Stimulated activated CD8-positive, alpha-beta memory T cell treated with anti-CD3 and anti-CD28 coated beads, Interleukin-12 subunit alpha, Interleukin-12 subunit beta, amount 100 ng/mL, for 4 hours (primary cell): ENCODE results near the gene SEC16B.

ENCODE experiments used
- DNase-seq: peaks from one replicate; pipeline ENCODE4 v3.0.0-alpha.2; 2020; ENCODE audit warnings: low read depth

Gene SEC16B

DNA sequence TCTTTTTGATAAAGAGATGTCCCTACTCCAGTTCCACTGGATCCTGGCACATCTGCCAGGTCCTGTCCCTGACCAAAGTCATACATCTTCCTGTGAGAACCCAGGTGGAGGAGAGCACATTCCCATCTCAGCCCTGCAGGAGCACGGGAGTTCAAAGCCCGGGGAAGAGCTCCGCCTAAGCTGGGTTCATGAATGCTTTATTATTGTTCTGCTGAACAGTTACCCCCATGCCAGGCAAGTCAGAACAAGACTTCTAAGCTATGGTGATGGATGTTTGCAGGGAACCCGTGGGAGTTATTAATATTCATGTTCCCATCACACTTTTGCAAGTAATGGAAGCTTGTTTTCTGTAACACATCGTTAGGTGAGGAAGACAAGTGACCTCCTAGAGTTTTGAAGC lies 62.9 kb downstream of the SEC16B start:
- DNase-seq = no peak

DNA sequence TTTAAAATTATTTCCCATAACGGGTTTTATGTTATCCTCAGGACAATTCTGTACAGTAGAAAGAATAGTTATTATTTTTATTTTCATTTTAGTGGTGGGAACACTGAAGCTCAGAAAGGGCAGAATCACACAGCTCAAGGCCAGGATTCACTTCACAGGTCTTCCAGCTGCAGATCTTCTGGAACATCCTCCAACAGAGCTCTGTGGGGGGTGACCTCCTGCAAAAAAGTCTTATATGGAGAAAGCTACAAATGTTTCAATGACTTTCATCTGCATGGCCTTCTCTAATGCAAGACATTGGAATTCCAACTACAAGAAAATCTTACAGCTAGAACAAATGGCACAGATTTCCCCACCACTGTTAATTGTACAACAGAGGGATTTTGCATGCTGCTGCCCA lies 64.2 kb downstream of the SEC16B start:
- no peak for DNase-seq

GRCh38 chr1:177902266-177902665 lies 67.6 kb downstream of the SEC16B start:
- no peak for DNase-seq

DNA sequence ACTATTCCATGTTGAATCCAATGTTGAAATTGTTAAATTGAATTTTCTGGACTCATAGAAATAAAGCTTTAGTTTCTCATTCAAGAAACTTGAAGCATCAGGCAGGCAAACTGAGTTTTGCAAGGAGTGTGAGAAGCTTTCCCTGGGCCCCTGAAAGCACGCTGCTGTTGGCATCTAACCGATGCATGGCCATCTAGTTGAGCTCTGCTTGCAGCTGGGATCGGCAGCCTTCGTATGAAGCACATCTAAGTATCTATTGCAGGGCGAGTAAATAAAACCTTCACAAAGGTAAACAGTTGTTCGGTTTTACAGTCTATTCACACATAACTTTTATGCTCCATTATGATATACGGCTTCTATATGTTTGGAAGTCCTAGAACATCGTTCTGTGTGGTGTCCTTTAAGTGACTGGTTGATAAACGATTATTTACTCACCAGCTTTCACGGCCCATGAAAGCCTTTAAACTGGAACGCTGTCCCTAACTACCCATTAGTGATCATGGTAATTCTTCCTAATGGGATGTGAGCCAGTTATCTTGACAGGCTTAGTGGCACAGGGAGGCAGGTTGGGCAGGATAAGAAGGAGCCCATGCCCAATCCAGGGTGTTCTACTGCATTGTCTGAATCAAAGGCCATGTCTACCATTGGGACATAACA lies 71.7 kb downstream of the SEC16B start:
- DNase-seq = no peak

DNA sequence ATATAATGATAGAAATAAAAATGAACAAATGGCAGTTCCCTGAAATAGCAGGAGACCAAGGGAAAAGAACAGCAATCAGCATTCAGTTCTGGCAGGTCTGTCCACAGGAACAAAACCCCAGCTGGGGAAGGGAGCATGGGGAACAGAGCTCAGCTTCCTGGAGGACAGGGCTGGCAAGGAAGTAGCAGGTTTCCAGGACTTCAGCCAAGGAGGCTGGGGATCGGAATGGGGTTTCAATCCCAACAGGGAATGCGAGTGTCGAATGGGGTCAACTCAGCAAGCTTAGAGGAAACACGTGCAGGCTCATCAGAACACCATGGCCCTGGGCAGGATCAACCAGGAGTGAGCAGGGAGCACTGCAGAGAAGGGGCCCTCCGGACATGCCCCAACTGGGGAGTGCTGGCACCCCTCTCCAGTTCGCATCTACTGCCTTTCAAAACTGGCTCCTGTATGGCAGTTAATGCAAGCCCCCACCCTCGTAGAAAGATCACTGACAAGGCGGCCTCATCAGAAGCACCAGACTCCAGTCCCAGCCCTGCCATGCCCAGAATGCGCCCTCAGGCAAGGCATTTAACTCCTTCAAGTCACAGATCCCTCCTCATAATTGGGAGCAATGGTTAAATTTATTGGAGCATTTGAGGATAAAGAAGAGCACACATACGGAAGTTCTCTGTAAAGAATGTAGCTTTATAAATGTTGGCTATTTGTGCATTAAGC lies 72.4 kb downstream of the SEC16B start:
- no peak for DNase-seq
